Panc1 (cell line): ENCODE data around the gene ITGAD. TPM values are rescaled to one million over a fixed set of nuclear protein-coding genes. Genes with fewer than 3 reads are reported as not detected.

ENCODE experiments used
- ATAC-seq: fragments of 200-7000 bp; cut with Tn5 transposase; 2 replicates; pipeline ENCODE4 v1.9.1; 2020; ENCODE audit warnings: mild to moderate bottlenecking, moderate library complexity
- BruUV-seq: library from RNA; stranded (reverse); fragments of 400-500 nt; replicated peaks from 2 replicates; lab custom pipeline; 2021; lab: Mats Ljungman, UMichigan
- CTCF ChIA-PET: fragments of 300-600 bp; sonication (Branson Sonifier 250); formaldehyde crosslinking; loops from one replicate; lab custom pipeline; 2022; ENCODE audit warnings: antibody characterized with exemption; lab: Charles Lee
- POLR2A ChIA-PET: fragments of 300-600 bp; sonication (Branson Sonifier 250); formaldehyde crosslinking; loops from one replicate; lab custom pipeline; 2022; ENCODE audit warnings: antibody characterized with exemption; lab: Charles Lee
- DNase-seq: peaks from one replicate; pipeline ENCODE4 v3.0.0-alpha.2; 2010; ENCODE audit warnings: low read depth, low spot score
- H3K27ac ChIP-seq: 2 replicates; pipeline ENCODE4 v1.5.1; 2011; ENCODE audit warnings: mild to moderate bottlenecking, low read length, inconsistent platforms
- H3K27me3 ChIP-seq: fragments of 200-500 bp; sonication (Bioruptor generic); 2 replicates; pipeline ENCODE4 v1.6.0; 2014; ENCODE audit warnings: low read length, inconsistent platforms; ENCODE audit not compliant: control insufficient read depth, insufficient read depth
- H3K36me3 ChIP-seq: fragments of 200-500 bp; sonication (Bioruptor generic); 2 replicates; pipeline ENCODE4 v1.5.1; 2014; ENCODE audit warnings: inconsistent platforms, mild to moderate bottlenecking, low read length, moderate library complexity; ENCODE audit not compliant: control insufficient read depth, insufficient read depth
- H3K4me1 ChIP-seq: 2 replicates; pipeline ENCODE4 v1.5.1; 2011; ENCODE audit warnings: inconsistent platforms, mild to moderate bottlenecking, low read length, moderate library complexity; ENCODE audit not compliant: control insufficient read depth, insufficient read depth
- H3K4me3 ChIP-seq, 2 experiments: 2 replicates each; pipeline ENCODE4 v1.5.1; 2011 to 2012; ENCODE audit warnings: low read depth in 2 of 2, low read length in 2 of 2, mild to moderate bottlenecking in 2 of 2, inconsistent platforms in 1 of 2, moderate library complexity in 1 of 2
- H3K9me3 ChIP-seq: fragments of 200-500 bp; sonication (Bioruptor generic); 2 replicates; pipeline ENCODE4 v1.5.1; 2014; ENCODE audit warnings: low read depth, mild to moderate bottlenecking, inconsistent platforms, low read length, moderate library complexity; ENCODE audit not compliant: control insufficient read depth, insufficient read depth
- POLR2AphosphoS5 ChIP-seq: IDR thresholded peaks from 2 replicates; pipeline ENCODE4 v1.6.1; 2012; ENCODE audit warnings: mild to moderate bottlenecking, low read depth, low read length, moderate library complexity
- SIN3A ChIP-seq: IDR thresholded peaks from 2 replicates; pipeline ENCODE4 v1.6.1; 2012; ENCODE audit warnings: low read depth, mild to moderate bottlenecking, low read length, moderate library complexity, borderline replicate concordance; ENCODE audit not compliant: insufficient read depth
- TCF7L2 ChIP-seq: IDR thresholded peaks from 2 replicates; pipeline ENCODE4 v1.6.1; 2011; ENCODE audit warnings: mild to moderate bottlenecking, low read depth, low read length, inconsistent platforms
- in situ Hi-C: cut with HindIII; loops from 2 replicates; pipeline ENCODE4 v1.10.0; 2016; ENCODE audit warnings: low sequenced_read_pairs, low pct_unique_long_range_greater_than_20kb
- intact Hi-C: fragments of 100-400 bp; cut with micrococcal nuclease; formaldehyde crosslinking; loops from one replicate; pipeline ENCODE4 v1.10.0; 2022; ENCODE audit not compliant: unreplicated experiment
- total RNA-seq: library from RNA; stranded (reverse); gene quantifications from one replicate; pipeline ENCODE4 v1.2.1, GENCODE V29; 2021; ENCODE audit not compliant: unreplicated experiment
- TF ChIP-seq, protein P1 (sequence below), 2 experiments: IDR thresholded peaks; 2 replicates each; pipeline ENCODE4 v1.6.1; 2011 to 2012; ENCODE audit warnings: low read depth in 2 of 2, control low read depth in 1 of 2, low read length in 1 of 2, mild to moderate bottlenecking in 1 of 2, moderate library complexity in 1 of 2; ENCODE audit not compliant: insufficient read depth in 1 of 2
- TF ChIP-seq, protein P2 (sequence below): fragments of 450-650 bp; IDR thresholded peaks from 2 replicates; pipeline ENCODE4 v1.5.1; 2017; ENCODE audit warnings: mild to moderate bottlenecking

Gene ITGAD
- total RNA-seq, 1 experiment from 2014 or later = not detected

DNA sequence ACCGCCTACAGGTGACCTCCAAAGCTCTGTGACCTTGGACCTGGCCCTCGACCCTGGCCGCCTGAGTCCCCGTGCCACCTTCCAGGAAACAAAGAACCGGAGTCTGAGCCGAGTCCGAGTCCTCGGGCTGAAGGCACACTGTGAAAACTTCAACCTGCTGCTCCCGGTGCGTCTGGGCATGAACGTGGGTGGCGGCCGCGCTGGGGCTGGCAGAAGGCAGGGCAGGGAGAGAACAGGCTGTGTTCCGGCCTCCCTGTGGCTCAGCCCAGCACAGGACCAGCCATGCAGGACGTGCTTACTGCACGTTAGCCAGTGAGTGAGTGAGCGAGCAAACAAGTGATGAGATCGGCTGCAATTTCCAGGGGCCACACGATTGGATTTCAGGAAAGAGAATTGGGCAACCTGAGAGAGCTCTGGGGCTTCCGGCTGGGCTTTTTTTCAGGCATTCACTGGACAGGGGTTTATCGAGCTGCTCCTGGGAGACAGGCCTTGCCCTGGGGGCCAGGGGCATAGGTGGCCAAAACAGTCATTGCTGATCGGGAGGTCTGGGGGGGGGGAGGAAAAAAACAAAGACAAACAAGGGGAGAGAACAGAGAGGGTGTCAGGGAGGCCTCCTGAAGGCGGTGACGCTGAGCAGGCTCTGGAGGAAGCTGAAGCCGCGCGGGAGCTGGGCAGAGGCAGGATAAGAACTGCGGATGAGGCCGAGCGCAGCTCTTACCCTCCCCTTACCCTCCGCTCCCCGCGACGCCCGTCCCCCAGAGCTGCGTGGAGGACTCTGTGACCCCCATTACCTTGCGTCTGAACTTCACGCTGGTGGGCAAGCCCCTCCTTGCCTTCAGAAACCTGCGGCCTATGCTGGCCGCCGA, 21.3 kb upstream of the ITGAD start:
- no peak overlapping the region for H3K27ac ChIP-seq
- DNase-seq (no peak), ATAC-seq (peak; percentile 65)
- intact Hi-C loops (no loop called here), in situ Hi-C loops (no loop called here)
- TF ChIP-seq, protein P1, sequence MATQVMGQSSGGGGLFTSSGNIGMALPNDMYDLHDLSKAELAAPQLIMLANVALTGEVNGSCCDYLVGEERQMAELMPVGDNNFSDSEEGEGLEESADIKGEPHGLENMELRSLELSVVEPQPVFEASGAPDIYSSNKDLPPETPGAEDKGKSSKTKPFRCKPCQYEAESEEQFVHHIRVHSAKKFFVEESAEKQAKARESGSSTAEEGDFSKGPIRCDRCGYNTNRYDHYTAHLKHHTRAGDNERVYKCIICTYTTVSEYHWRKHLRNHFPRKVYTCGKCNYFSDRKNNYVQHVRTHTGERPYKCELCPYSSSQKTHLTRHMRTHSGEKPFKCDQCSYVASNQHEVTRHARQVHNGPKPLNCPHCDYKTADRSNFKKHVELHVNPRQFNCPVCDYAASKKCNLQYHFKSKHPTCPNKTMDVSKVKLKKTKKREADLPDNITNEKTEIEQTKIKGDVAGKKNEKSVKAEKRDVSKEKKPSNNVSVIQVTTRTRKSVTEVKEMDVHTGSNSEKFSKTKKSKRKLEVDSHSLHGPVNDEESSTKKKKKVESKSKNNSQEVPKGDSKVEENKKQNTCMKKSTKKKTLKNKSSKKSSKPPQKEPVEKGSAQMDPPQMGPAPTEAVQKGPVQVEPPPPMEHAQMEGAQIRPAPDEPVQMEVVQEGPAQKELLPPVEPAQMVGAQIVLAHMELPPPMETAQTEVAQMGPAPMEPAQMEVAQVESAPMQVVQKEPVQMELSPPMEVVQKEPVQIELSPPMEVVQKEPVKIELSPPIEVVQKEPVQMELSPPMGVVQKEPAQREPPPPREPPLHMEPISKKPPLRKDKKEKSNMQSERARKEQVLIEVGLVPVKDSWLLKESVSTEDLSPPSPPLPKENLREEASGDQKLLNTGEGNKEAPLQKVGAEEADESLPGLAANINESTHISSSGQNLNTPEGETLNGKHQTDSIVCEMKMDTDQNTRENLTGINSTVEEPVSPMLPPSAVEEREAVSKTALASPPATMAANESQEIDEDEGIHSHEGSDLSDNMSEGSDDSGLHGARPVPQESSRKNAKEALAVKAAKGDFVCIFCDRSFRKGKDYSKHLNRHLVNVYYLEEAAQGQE (IDR thresholded peaks at IDR 0.05; ENCODE audit: insufficient read depth in 1 of 2, low read depth in 2 of 2, low read length in 1 of 2) = no peak
- TF ChIP-seq, protein P2, sequence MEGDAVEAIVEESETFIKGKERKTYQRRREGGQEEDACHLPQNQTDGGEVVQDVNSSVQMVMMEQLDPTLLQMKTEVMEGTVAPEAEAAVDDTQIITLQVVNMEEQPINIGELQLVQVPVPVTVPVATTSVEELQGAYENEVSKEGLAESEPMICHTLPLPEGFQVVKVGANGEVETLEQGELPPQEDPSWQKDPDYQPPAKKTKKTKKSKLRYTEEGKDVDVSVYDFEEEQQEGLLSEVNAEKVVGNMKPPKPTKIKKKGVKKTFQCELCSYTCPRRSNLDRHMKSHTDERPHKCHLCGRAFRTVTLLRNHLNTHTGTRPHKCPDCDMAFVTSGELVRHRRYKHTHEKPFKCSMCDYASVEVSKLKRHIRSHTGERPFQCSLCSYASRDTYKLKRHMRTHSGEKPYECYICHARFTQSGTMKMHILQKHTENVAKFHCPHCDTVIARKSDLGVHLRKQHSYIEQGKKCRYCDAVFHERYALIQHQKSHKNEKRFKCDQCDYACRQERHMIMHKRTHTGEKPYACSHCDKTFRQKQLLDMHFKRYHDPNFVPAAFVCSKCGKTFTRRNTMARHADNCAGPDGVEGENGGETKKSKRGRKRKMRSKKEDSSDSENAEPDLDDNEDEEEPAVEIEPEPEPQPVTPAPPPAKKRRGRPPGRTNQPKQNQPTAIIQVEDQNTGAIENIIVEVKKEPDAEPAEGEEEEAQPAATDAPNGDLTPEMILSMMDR = no peak
- TF ChIP-seq TCF7L2 (no peak), POLR2AphosphoS5 (no peak), SIN3A (no peak)
- CTCF ChIA-PET = interaction anchor here (0.7 kb wide), 1 partner anchor 28 kb away, joined by 7 read pairs; no protein-coding TSS in a partner anchor
- H3K4me1 ChIP-seq = no peaks in the 10 kb centered on the region
- POLR2A ChIA-PET = interaction anchor here (0.6 to 0.7 kb wide), 2 partner anchors 186 to 555 kb away, joined by 4 to 9 read pairs; no protein-coding TSS in a partner anchor
- H3K27me3 ChIP-seq = no peaks in the 10 kb centered on the region; the same call in 1 of the 2 replicates
- no TSS peak for BruUV-seq
- no peak overlapping the region for H3K4me3 ChIP-seq
- H3K9me3 ChIP-seq = no peaks in the 10 kb centered on the region
- H3K36me3 ChIP-seq = no peaks in the 10 kb centered on the region

DNA sequence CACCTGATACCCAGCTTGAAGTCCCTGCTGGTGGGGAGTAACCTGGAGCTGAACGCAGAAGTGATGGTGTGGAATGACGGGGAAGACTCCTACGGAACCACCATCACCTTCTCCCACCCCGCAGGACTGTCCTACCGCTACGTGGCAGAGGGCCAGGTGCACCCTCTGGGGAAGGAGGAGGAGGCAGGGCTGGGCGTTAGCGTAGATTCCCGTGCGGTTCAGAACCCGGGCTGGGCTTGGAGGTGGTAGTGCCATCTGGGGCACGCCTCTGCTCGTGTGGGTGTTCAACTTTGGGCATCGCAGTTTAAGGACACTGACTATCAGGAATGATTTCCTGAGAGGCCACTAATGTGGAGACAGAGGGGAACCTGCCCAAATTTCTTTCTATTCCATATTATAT, 19.9 kb upstream of the ITGAD start:
- TF ChIP-seq, protein P1 (IDR thresholded peaks at IDR 0.05; ENCODE audit: insufficient read depth in 1 of 2, low read depth in 2 of 2, low read length in 1 of 2) = no peak
- TF ChIP-seq TCF7L2 = no peak
- TF ChIP-seq, protein P2 = no peak
- TF ChIP-seq POLR2AphosphoS5 = no peak
- Histone ChIP-seq H3K27ac (no peak overlapping the region), H3K27me3 (no peaks in the 10 kb centered on the region; the same call in 1 of the 2 replicates), H3K4me3 (no peak overlapping the region), H3K9me3 (no peaks in the 10 kb centered on the region), H3K36me3 (no peaks in the 10 kb centered on the region), H3K4me1 (no peaks in the 10 kb centered on the region)
- DNase-seq (no peak), ATAC-seq (no peak)
- intact Hi-C loops = no loop called here
- POLR2A ChIA-PET = no interaction called here
- CTCF ChIA-PET = no interaction called here
- in situ Hi-C loops = no loop called here
- no TSS peak for BruUV-seq
